PC-3 (cell line): ENCODE data around the gene IGFALS. TPM values are rescaled to one million over a fixed set of nuclear protein-coding genes. Genes with fewer than 3 reads are reported as not detected.

Source experiments
- ATAC-seq: fragments of 200-7000 bp; cut with Tn5 transposase; 2 replicates; pipeline ENCODE4 v1.9.1; 2020; ENCODE audit warnings: mild to moderate bottlenecking, moderate library complexity
- BruUV-seq: library from RNA; stranded (reverse); fragments of 400-500 nt; replicated peaks from 2 replicates; lab custom pipeline; 2021; lab: Mats Ljungman, UMichigan
- CTCF ChIA-PET: fragments of 300-600 bp; sonication (Branson Sonifier 250); formaldehyde crosslinking; loops from one replicate; lab custom pipeline; 2022; ENCODE audit warnings: antibody characterized with exemption; lab: Charles Lee
- POLR2A ChIA-PET: fragments of 300-600 bp; sonication (Branson Sonifier 250); formaldehyde crosslinking; loops from one replicate; lab custom pipeline; 2022; ENCODE audit warnings: antibody characterized with exemption; ENCODE audit not compliant: unreplicated experiment; lab: Charles Lee
- DNase-seq: peaks from one replicate; pipeline ENCODE4 v3.0.0-alpha.2; 2015
- H2AFZ ChIP-seq: fragments of 300-600 bp; sonication (generic); 2 replicates; pipeline ENCODE4 v1.6.0; 2016; ENCODE audit warnings: antibody characterized with exemption, low read length
- H3F3A ChIP-seq: fragments of 300-600 bp; sonication (generic); one replicate; pipeline ENCODE4 v1.6.0; 2017; ENCODE audit warnings: antibody characterized with exemption, low read length, control low read depth, mild to moderate bottlenecking; ENCODE audit not compliant: unreplicated experiment
- H3K27ac ChIP-seq: fragments of 300-600 bp; sonication (generic); 2 replicates; pipeline ENCODE4 v1.5.1; 2016; ENCODE audit warnings: mild to moderate bottlenecking, low read length
- H3K27me3 ChIP-seq: fragments of 300-600 bp; sonication (generic); 2 replicates; pipeline ENCODE4 v1.6.1; 2016; ENCODE audit warnings: low read length, mixed read lengths
- H3K36me3 ChIP-seq: fragments of 300-600 bp; sonication (generic); 2 replicates; pipeline ENCODE4 v1.6.1; 2016; ENCODE audit warnings: low read depth, mixed run types, low read length, mixed read lengths
- H3K4me1 ChIP-seq: fragments of 300-600 bp; sonication (generic); 2 replicates; pipeline ENCODE4 v1.5.1; 2016; ENCODE audit warnings: low read length; ENCODE audit not compliant: insufficient read depth
- H3K4me2 ChIP-seq: fragments of 300-600 bp; sonication (generic); 2 replicates; pipeline ENCODE4 v1.6.0; 2016; ENCODE audit warnings: low read length
- H3K4me3 ChIP-seq: fragments of 300-600 bp; sonication (generic); 2 replicates; pipeline ENCODE4 v1.5.1; 2016; ENCODE audit warnings: mild to moderate bottlenecking, low read length, mixed read lengths
- H3K79me2 ChIP-seq: fragments of 300-600 bp; sonication (generic); 2 replicates; pipeline ENCODE4 v1.6.1; 2017; ENCODE audit warnings: low read length, mixed read lengths
- H3K9ac ChIP-seq: fragments of 300-600 bp; sonication (generic); 2 replicates; pipeline ENCODE4 v1.6.0; 2016; ENCODE audit warnings: mild to moderate bottlenecking, low read length
- H3K9me2 ChIP-seq: fragments of 300-600 bp; sonication (generic); replicated peaks from 2 replicates; pipeline ENCODE4 v1.6.1; 2016; ENCODE audit warnings: mixed run types, low read length, mixed read lengths
- H3K9me3 ChIP-seq: fragments of 300-600 bp; sonication (generic); 2 replicates; pipeline ENCODE4 v1.6.1; 2016; ENCODE audit warnings: low read length, mixed read lengths
- H4K20me1 ChIP-seq: fragments of 300-600 bp; sonication (generic); 2 replicates; pipeline ENCODE4 v1.6.1; 2016; ENCODE audit warnings: low read length, mixed read lengths
- CTCF ChIP-seq: fragments of 300-600 bp; sonication (generic); conservative IDR thresholded peaks from 2 replicates; pipeline ENCODE4 v1.5.1; 2017; ENCODE audit warnings: antibody characterized with exemption, low read depth, mild to moderate bottlenecking, low read length
- EZH2 ChIP-seq: fragments of 300-600 bp; sonication (generic); IDR thresholded peaks from one replicate; pipeline ENCODE4 v1.6.1; 2017; ENCODE audit warnings: antibody characterized with exemption, mild to moderate bottlenecking, low read length; ENCODE audit not compliant: unreplicated experiment
- EZH2phosphoT487 ChIP-seq: fragments of 300-600 bp; sonication (generic); IDR thresholded peaks from 2 replicates; pipeline ENCODE4 v1.6.1; 2018; ENCODE audit warnings: mild to moderate bottlenecking, antibody characterized with exemption, low read length, borderline replicate concordance
- intact Hi-C: fragments of 100-400 bp; cut with micrococcal nuclease; formaldehyde crosslinking; loops from 2 replicates; pipeline ENCODE4 v1.9.0; 2023
- total RNA-seq: library from RNA; depleted of rRNA; stranded (reverse); fragments of >200 nt; gene quantifications from 2 replicates; pipeline ENCODE4 v1.2.3, GENCODE V29; 2014

The IGFALS gene
- total RNA-seq, 1 experiment from 2014 or later: not detected

- Histone ChIP-seq H4K20me1 (peaks cover 3% of the 10 kb centered on the region; the same call in 1 of the 2 replicates), H3K9me3 (no peaks in the 10 kb centered on the region), H3K4me3 (peak overlapping the region; percentile 86), H2AFZ (0 out of 2 replicates have a peak overlapping the region, but pooled peaks have one; percentile 63), H3K27ac (no peak overlapping the region), H3K4me2 (peak overlapping the region; percentile 100), H3K36me3 (no peaks in the 10 kb centered on the region), H3K79me2 (peaks cover 34% of the 10 kb centered on the region), H3F3A (no peaks in the 10 kb centered on the region), H3K9me2 (no peaks in the 10 kb centered on the region), H3K4me1 (peaks cover 12% of the 10 kb centered on the region; the same call in 1 of the 2 replicates), H3K9ac (peak overlapping the region; percentile 93), H3K27me3 (no peaks in the 10 kb centered on the region)
- DNase-seq (no peak), ATAC-seq (peak; percentile 2; the same call in 1 of the 2 replicates)
- TSS peak; percentile 6 for BruUV-seq
- ChIA-PET CTCF (no interaction called here), POLR2A (interaction anchor here (1.2 kb wide), 1 partner anchor 9 kb away, joined by 7 read pairs; the partner anchor contains the start of genes NUBP2 and SPSB3)
- TF ChIP-seq CTCF: no peak
- intact Hi-C loops: loop anchor here (5.0 kb wide), 1 partner anchor 97 kb away; the partner anchor contains the start of gene JPT2
Observed at GRCh38 chr16:1773703-1774447, 19.6 kb downstream of the IGFALS start.

- Histone ChIP-seq H3K27me3 (no peaks in the 10 kb centered on the region), H2AFZ (peak within 1 kb of the TSS; percentile 64; the same call in 1 of the 2 replicates), H3K4me3 (peak within 1 kb of the TSS; percentile 86), H3K9me2 (no peaks in the 10 kb centered on the region), H3K9me3 (no peaks in the 10 kb centered on the region), H3K4me2 (peak within 1 kb of the TSS; percentile 100), H3K4me1 (peaks cover 12% of the 10 kb centered on the region; the same call in 1 of the 2 replicates), H3K36me3 (no peaks in the 10 kb centered on the region), H4K20me1 (peaks cover 3% of the 10 kb centered on the region; the same call in 1 of the 2 replicates), H3F3A (no peaks in the 10 kb centered on the region), H3K27ac (peak within 1 kb of the TSS; percentile 65), H3K9ac (peak within 1 kb of the TSS; percentile 93), H3K79me2 (peaks cover 34% of the 10 kb centered on the region)
- intact Hi-C loops: loop anchor here (5.0 kb wide), 1 partner anchor 96 kb away; the partner anchor contains the start of gene JPT2
- peak; percentile 75 for DNase-seq
- peak; percentile 44 for ATAC-seq
- CTCF ChIA-PET: no interaction called here
- no TSS peak for BruUV-seq
- POLR2A ChIA-PET: interaction anchor here (0.6 to 1.2 kb wide), 2 partner anchors 9 to 212 kb away, joined by 3 to 14 read pairs; partner anchors contain the start of genes NUBP2 and SPSB3
- TF ChIP-seq CTCF: peak; percentile 63
- TF ChIP-seq EZH2: no peak
- no peak for TF ChIP-seq EZH2phosphoT487
Observed at GRCh38 chr16:1772908-1773702, 20.4 kb downstream of the IGFALS start, which contains the start of gene MRPS34. MRPS34 (minus strand) TSS chr16:1773134; CDS start chr16:1773119, 15 bp downstream.
